HepG2 (cell line): ENCODE data around the gene ZNF142. TPM values are rescaled to one million over a fixed set of nuclear protein-coding genes. Genes with fewer than 3 reads are reported as not detected.

ENCODE experiments used
- AKAP8 ChIP-seq: sonication (generic); formaldehyde crosslinking; IDR thresholded peaks from 2 replicates; pipeline ENCODE4 v1.5.1; 2020; ENCODE audit warnings: mild to moderate bottlenecking, missing genetic modification reagents
- CENPX ChIP-seq: sonication (generic); formaldehyde crosslinking; IDR thresholded peaks from 2 replicates; pipeline ENCODE4 v1.9.0; 2021; ENCODE audit warnings: mild to moderate bottlenecking, missing genetic modification reagents, moderate library complexity
- CHCHD3 ChIP-seq: sonication (generic); formaldehyde crosslinking; IDR thresholded peaks from 2 replicates; pipeline ENCODE4 v1.8.0; 2022; ENCODE audit warnings: mild to moderate bottlenecking, missing genetic modification reagents, moderate library complexity
- EED ChIP-seq: sonication (generic); formaldehyde crosslinking; IDR thresholded peaks from 2 replicates; pipeline ENCODE4 v1.5.0; 2020; ENCODE audit warnings: mild to moderate bottlenecking, missing genetic modification reagents
- KDM1A ChIP-seq: IDR thresholded peaks from 2 replicates; pipeline ENCODE4 v1.6.1; 2016; ENCODE audit warnings: missing compliant biosample characterization
- NFKB2 ChIP-seq: sonication (generic); formaldehyde crosslinking; IDR thresholded peaks from 2 replicates; pipeline ENCODE4 v1.4.0; 2020; ENCODE audit warnings: missing genetic modification reagents, borderline replicate concordance
- SIN3A ChIP-seq: IDR thresholded peaks from 2 replicates; pipeline ENCODE4 v1.6.1; 2011; ENCODE audit warnings: low read depth, mild to moderate bottlenecking, control low read depth, low read length, borderline replicate concordance
- SOX13 ChIP-seq, 3 experiments: fragments of 450-650 bp in 1 of 3; sonication (generic) in 1 of 3; formaldehyde crosslinking in 1 of 3; IDR thresholded peaks in 2 of 3; conservative IDR thresholded peaks in 1 of 3; 2 replicates each; pipeline versions ENCODE4 v1.5.0 to v1.6.1; 2016 to 2020; ENCODE audit warnings: antibody characterized with exemption in 1 of 3, mild to moderate bottlenecking in 1 of 3, missing compliant biosample characterization in 1 of 3, missing genetic modification reagents in 1 of 3, moderate library complexity in 1 of 3
- SP2 ChIP-seq: sonication (generic); formaldehyde crosslinking; IDR thresholded peaks from 2 replicates; pipeline ENCODE4 v1.5.1; 2020; ENCODE audit warnings: mild to moderate bottlenecking, missing genetic modification reagents
- TEAD2 ChIP-seq: sonication (generic); formaldehyde crosslinking; IDR thresholded peaks from 2 replicates; pipeline ENCODE4 v1.9.0; 2021; ENCODE audit warnings: missing genetic modification reagents
- ZEB1 ChIP-seq: IDR thresholded peaks from 2 replicates; pipeline ENCODE4 v1.6.1; 2012; ENCODE audit warnings: mild to moderate bottlenecking, low read depth, inconsistent platforms; ENCODE audit not compliant: insufficient replicate concordance
- ZFY ChIP-seq: sonication (generic); formaldehyde crosslinking; IDR thresholded peaks from 2 replicates; pipeline ENCODE4 v1.4.0; 2020; ENCODE audit warnings: missing genetic modification reagents
- ZNF569 ChIP-seq: sonication (generic); formaldehyde crosslinking; IDR thresholded peaks from 2 replicates; pipeline ENCODE4 v1.5.0; 2020; ENCODE audit warnings: mild to moderate bottlenecking, missing genetic modification reagents, moderate library complexity, borderline replicate concordance
- ZNF724P ChIP-seq: sonication (generic); formaldehyde crosslinking; IDR thresholded peaks from 2 replicates; pipeline ENCODE4 v1.8.0; 2022; ENCODE audit warnings: missing genetic modification reagents, borderline replicate concordance
- ZSCAN29 ChIP-seq: sonication (generic); formaldehyde crosslinking; conservative IDR thresholded peaks from 2 replicates; pipeline ENCODE4 v1.4.0; 2020; ENCODE audit warnings: mild to moderate bottlenecking, missing genetic modification reagents
- polyA plus RNA-seq, 8 experiments: library from polyadenylated mRNA; depleted of rRNA in 3 of 8; stranded (reverse) in 7 of 8; unstranded in 1 of 8; fragments of >200 nt; fragmentation: Illumina TruSeq in 4 of 8; extraction: Trizol in 4 of 8; gene quantifications; 2 replicates each; pipeline versions ENCODE4 v1.2.1 to v1.2.3, GENCODE V29; 2011 to 2016; ENCODE audit warnings: low read depth in 4 of 8, missing spikeins in 1 of 8, mixed read lengths in 1 of 8; ENCODE audit not compliant: insufficient read depth in 1 of 8
- total RNA-seq, 5 experiments: library from RNA; depleted of rRNA; stranded (reverse); fragments of >200 nt; fragmentation: Illumina TruSeq; extraction: Trizol; gene quantifications; 2 replicates each; pipeline ENCODE4 v1.2.3, GENCODE V29; 2016; ENCODE audit warnings: low read depth in 1 of 5
- TF ChIP-seq, protein P1 (sequence below): sonication (generic); formaldehyde crosslinking; IDR thresholded peaks from 2 replicates; pipeline ENCODE4 v1.8.0; 2022; ENCODE audit warnings: missing genetic modification reagents, mild to moderate bottlenecking, borderline replicate concordance
- TF ChIP-seq, protein P2 (sequence below): sonication (generic); formaldehyde crosslinking; IDR thresholded peaks from 2 replicates; pipeline ENCODE4 v1.8.1; 2023; ENCODE audit warnings: mild to moderate bottlenecking, missing genetic modification reagents, borderline replicate concordance
- TF ChIP-seq, protein P3 (sequence below): sonication (generic); formaldehyde crosslinking; IDR thresholded peaks from 2 replicates; pipeline ENCODE4 v1.4.0; 2020; ENCODE audit warnings: missing genetic modification reagents
- TF ChIP-seq, protein P4 (sequence below): sonication (generic); formaldehyde crosslinking; IDR thresholded peaks from 2 replicates; pipeline ENCODE4 v1.4.0; 2020; ENCODE audit warnings: missing genetic modification reagents
- TF ChIP-seq, protein P5 (sequence below), 2 experiments: IDR thresholded peaks; 2 replicates each; pipeline ENCODE4 v1.6.1; 2011 to 2012; ENCODE audit warnings: low read length in 2 of 2, borderline replicate concordance in 1 of 2, low read depth in 1 of 2, mild to moderate bottlenecking in 1 of 2, moderate library complexity in 1 of 2

Gene ZNF142
- total and polyA plus RNA-seq, 2 of the 13 experiments (the other 11 are each of a cell fraction or from before 2014, with no cell fraction given) = 4.8 to 11.4 TPM

DNA sequence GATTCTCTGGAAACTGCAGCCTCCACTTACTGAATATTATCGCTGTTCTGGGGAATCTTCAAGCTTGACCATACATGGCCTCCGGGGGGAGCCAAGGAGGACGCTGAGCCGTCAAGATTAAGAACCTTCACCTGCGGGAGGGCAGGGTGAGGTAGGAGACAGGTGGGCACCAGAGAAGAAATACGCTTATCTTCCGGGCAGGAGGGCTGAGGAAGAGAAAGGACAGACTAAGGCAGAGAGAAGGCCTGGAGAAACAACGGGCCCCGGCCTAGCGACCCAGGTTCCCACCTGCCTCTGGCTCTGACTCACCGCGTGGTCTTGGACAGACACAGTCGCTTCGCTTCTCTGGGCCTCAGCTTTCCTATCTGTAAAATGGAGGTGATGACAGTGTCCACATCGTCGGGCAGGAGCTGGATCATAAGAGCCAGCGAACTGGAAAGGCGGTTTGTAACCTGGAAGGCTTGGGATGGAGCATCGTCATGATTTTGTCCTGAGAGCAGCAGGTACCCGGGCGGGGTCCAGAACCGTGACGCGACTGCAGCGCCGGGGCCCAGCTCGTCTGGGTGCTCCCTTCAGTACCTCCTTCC, 659 bp downstream of the ZNF142 start (continued):
- TF ChIP-seq ZEB1 (peak; percentile 79), SOX13 (IDR thresholded peaks at IDR 0.05) (no peak), SOX13 (CRISPR knock-in tag; conservative IDR thresholded peaks at IDR 0.05 in 1 of 2, IDR thresholded peaks at IDR 0.05 in 1 of 2) (no peak), SP2 (CRISPR knock-in tag) (0 out of 2 replicates have a peak, but pooled peaks have one; percentile 32), ZNF569 (CRISPR knock-in tag) (peak; percentile 41; the same call in 1 of the 2 replicates), EED (CRISPR knock-in tag) (peak; percentile 93), CENPX (CRISPR knock-in tag) (no peak), ZSCAN29 (0 out of 2 replicates have a peak, but pooled peaks have one; percentile 11), ZFY (CRISPR knock-in tag) (no peak), SIN3A (0 out of 2 replicates have a peak, but pooled peaks have one; percentile 19), TEAD2 (CRISPR knock-in tag) (no peak), ZNF724P (CRISPR knock-in tag) (0 out of 2 replicates have a peak, but pooled peaks have one; percentile 58), AKAP8 (CRISPR knock-in tag) (no peak), CHCHD3 (CRISPR knock-in tag) (no peak), KDM1A (peak; percentile 85), NFKB2 (CRISPR knock-in tag) (0 out of 2 replicates have a peak, but pooled peaks have one; percentile 19)
- TF ChIP-seq, protein P1, sequence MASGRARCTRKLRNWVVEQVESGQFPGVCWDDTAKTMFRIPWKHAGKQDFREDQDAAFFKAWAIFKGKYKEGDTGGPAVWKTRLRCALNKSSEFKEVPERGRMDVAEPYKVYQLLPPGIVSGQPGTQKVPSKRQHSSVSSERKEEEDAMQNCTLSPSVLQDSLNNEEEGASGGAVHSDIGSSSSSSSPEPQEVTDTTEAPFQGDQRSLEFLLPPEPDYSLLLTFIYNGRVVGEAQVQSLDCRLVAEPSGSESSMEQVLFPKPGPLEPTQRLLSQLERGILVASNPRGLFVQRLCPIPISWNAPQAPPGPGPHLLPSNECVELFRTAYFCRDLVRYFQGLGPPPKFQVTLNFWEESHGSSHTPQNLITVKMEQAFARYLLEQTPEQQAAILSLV = no peak
- TF ChIP-seq, protein P2, sequence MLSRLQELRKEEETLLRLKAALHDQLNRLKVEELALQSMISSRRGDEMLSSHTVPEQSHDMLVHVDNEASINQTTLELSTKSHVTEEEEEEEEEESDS = no peak
- TF ChIP-seq, protein P3, sequence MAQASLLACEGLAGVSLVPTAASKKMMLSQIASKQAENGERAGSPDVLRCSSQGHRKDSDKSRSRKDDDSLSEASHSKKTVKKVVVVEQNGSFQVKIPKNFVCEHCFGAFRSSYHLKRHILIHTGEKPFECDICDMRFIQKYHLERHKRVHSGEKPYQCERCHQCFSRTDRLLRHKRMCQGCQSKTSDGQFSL (CRISPR knock-in tag) = no peak
- TF ChIP-seq, protein P4, sequence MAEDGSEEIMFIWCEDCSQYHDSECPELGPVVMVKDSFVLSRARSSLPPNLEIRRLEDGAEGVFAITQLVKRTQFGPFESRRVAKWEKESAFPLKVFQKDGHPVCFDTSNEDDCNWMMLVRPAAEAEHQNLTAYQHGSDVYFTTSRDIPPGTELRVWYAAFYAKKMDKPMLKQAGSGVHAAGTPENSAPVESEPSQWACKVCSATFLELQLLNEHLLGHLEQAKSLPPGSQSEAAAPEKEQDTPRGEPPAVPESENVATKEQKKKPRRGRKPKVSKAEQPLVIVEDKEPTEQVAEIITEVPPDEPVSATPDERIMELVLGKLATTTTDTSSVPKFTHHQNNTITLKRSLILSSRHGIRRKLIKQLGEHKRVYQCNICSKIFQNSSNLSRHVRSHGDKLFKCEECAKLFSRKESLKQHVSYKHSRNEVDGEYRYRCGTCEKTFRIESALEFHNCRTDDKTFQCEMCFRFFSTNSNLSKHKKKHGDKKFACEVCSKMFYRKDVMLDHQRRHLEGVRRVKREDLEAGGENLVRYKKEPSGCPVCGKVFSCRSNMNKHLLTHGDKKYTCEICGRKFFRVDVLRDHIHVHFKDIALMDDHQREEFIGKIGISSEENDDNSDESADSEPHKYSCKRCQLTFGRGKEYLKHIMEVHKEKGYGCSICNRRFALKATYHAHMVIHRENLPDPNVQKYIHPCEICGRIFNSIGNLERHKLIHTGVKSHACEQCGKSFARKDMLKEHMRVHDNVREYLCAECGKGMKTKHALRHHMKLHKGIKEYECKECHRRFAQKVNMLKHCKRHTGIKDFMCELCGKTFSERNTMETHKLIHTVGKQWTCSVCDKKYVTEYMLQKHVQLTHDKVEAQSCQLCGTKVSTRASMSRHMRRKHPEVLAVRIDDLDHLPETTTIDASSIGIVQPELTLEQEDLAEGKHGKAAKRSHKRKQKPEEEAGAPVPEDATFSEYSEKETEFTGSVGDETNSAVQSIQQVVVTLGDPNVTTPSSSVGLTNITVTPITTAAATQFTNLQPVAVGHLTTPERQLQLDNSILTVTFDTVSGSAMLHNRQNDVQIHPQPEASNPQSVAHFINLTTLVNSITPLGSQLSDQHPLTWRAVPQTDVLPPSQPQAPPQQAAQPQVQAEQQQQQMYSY (CRISPR knock-in tag) = no peak
- TF ChIP-seq, protein P5, sequence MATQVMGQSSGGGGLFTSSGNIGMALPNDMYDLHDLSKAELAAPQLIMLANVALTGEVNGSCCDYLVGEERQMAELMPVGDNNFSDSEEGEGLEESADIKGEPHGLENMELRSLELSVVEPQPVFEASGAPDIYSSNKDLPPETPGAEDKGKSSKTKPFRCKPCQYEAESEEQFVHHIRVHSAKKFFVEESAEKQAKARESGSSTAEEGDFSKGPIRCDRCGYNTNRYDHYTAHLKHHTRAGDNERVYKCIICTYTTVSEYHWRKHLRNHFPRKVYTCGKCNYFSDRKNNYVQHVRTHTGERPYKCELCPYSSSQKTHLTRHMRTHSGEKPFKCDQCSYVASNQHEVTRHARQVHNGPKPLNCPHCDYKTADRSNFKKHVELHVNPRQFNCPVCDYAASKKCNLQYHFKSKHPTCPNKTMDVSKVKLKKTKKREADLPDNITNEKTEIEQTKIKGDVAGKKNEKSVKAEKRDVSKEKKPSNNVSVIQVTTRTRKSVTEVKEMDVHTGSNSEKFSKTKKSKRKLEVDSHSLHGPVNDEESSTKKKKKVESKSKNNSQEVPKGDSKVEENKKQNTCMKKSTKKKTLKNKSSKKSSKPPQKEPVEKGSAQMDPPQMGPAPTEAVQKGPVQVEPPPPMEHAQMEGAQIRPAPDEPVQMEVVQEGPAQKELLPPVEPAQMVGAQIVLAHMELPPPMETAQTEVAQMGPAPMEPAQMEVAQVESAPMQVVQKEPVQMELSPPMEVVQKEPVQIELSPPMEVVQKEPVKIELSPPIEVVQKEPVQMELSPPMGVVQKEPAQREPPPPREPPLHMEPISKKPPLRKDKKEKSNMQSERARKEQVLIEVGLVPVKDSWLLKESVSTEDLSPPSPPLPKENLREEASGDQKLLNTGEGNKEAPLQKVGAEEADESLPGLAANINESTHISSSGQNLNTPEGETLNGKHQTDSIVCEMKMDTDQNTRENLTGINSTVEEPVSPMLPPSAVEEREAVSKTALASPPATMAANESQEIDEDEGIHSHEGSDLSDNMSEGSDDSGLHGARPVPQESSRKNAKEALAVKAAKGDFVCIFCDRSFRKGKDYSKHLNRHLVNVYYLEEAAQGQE (IDR thresholded peaks at IDR 0.05; ENCODE audit: borderline replicate concordance in 1 of 2, low read depth in 1 of 2, low read length in 2 of 2) = no peak
